ENCODE results near the gene BOD1L1. TPM values are rescaled to one million over a fixed set of nuclear protein-coding genes. Genes with fewer than 3 reads are reported as not detected.

The BOD1L1 gene
- total and polyA plus RNA-seq, 7 donors: 6.0 to 19.3 (median 13.7) TPM

DNA sequence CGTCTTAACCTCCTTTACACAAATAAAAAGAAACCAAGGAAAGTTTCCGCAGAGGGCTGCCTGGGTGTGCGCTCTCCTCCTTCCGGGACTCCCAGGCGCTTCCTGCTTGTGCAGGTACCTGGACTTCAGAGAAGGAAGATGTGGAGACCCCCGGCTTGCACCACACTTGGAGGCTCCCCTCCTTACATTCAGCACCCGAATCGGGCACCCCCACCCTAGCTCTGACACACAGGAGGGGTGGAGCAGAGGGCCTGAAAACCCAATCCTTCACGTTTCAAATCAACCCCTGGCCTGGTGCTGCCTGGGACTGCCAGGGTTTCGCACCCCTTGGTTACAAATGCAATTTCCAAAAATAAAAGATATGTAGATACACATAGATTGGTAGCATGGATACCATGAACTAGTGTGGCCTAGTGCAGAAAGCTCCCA lies 86.3 kb downstream of the BOD1L1 start:
- Histone ChIP-seq H3K4me3 (no peak overlapping the region), H3K27ac (no peak overlapping the region), H3K9me3 (no peaks in the 10 kb centered on the region), H3K27me3 (ENCODE audit: insufficient read depth in 3 of 3, low read length in 2 of 3) (peaks cover 0 to 100% (median 65%) of the 10 kb centered on the region in 3 donors), H3K36me3 (ENCODE audit: insufficient read depth in 1 of 2, low read depth in 1 of 2) (no peaks in the 10 kb centered on the region), H3K4me1 (peaks cover 2% of the 10 kb centered on the region)
- no peak for DNase-seq
- 28 to 38% (median 34%) methylated on average over 10 of the region's 10 CpGs for WGBS, 3 donors
- TF ChIP-seq CTCF (IDR thresholded peaks at IDR 0.05): no peak
- intact Hi-C loops (cut with DNase I): no loop called here
- ATAC-seq: no peak

GRCh38 chr4:13540446-13541175 lies 86.9 kb downstream of the BOD1L1 start:
- TF ChIP-seq CTCF (IDR thresholded peaks at IDR 0.05): no peak
- DNase-seq (no peak), ATAC-seq (no peak)
- Histone ChIP-seq H3K27me3 (ENCODE audit: insufficient read depth in 3 of 3, low read length in 2 of 3) (peaks cover 1 to 100% (median 70%) of the 10 kb centered on the region in 3 donors), H3K4me1 (peaks cover 2% of the 10 kb centered on the region), H3K9me3 (no peaks in the 10 kb centered on the region), H3K4me3 (no peak overlapping the region), H3K36me3 (ENCODE audit: insufficient read depth in 1 of 2, low read depth in 1 of 2) (no peaks in the 10 kb centered on the region), H3K27ac (no peak overlapping the region)
- 13 to 18% (median 16%) methylated on average over 23 of the region's 23 CpGs for WGBS, 3 donors
- intact Hi-C loops (cut with DNase I): no loop called here

DNA sequence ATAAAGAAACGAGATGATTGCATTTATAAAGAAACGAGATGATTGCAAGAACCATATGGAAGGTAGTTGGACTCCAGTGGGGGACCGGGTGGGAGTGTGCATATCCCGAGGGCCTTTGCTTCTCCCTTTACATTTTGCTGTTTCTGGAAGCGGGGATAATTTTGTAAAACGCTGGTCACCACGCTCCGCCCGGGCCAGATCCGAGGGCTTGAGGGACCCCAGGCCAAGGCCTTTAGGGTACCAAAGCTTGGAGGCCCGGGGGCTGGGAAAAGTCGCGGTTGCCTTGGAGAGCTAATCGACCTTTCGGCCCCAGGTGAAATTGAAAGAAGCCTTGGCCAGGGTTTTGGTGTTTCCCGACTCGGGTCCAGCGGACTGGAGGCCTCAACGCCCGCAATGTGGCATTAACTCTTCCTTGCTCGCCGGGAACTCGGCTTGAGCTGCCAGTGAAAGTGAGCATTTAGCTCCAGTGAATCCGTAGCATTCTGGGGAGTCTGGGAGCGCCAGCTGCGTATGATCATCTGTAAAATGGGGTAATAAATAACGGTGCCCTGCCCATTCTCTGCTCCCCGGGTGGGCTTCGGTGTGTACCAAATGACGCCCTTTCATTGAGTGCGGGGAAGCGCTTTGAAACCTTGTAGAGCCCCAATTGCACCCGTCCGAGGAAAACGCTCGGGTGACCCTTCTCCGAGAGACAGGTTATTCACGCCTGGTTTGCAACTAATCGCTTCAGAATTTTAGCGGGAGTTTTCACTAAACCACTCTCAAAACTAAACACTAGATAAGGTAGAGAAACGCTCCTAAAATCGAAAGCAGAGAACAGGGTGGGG lies 87.7 kb downstream of the BOD1L1 start:
- H3K27me3 ChIP-seq (ENCODE audit: insufficient read depth in 3 of 3, low read length in 2 of 3): peaks cover 3 to 100% (median 71%) of the 10 kb centered on the region in 3 donors
- no peaks in the 10 kb centered on the region for H3K36me3 ChIP-seq (ENCODE audit: insufficient read depth in 1 of 2, low read depth in 1 of 2)
- 6 to 9% (median 8%) methylated on average over 42 of the region's 42 CpGs for WGBS, 3 donors
- no peak for TF ChIP-seq CTCF (IDR thresholded peaks at IDR 0.05)
- ATAC-seq (no peak), DNase-seq (no peak)
- intact Hi-C loops (cut with DNase I): no loop called here
- H3K4me1 ChIP-seq: peaks cover 2% of the 10 kb centered on the region
- peak overlapping the region; percentile 7 for H3K4me3 ChIP-seq
- H3K27ac ChIP-seq: no peak overlapping the region
- no peaks in the 10 kb centered on the region for H3K9me3 ChIP-seq

- Histone ChIP-seq H3K36me3 (ENCODE audit: insufficient read depth in 1 of 2, low read depth in 1 of 2) (no peaks in the 10 kb centered on the region), H3K4me3 (no peak overlapping the region), H3K27ac (no peak overlapping the region), H3K27me3 (ENCODE audit: insufficient read depth in 3 of 3, low read length in 2 of 3) (peaks cover 3 to 100% (median 72%) of the 10 kb centered on the region in 3 donors), H3K9me3 (no peaks in the 10 kb centered on the region), H3K4me1 (peaks cover 2% of the 10 kb centered on the region)
- DNase-seq (no peak), ATAC-seq (no peak)
- WGBS, 3 donors: 2 to 5% (median 4%) methylated on average over 23 of the region's 23 CpGs
- intact Hi-C loops (cut with DNase I): no loop called here
- TF ChIP-seq CTCF (IDR thresholded peaks at IDR 0.05): no peak
These were observed 88.4 kb downstream of the BOD1L1 start for GRCh38 chr4:13539047-13539618.

All from psoas muscle (tissue), 8 donors.